ENCODE measurements around the gene TDO2. TPM values are rescaled to one million over a fixed set of nuclear protein-coding genes. Genes with fewer than 3 reads are reported as not detected.

TDO2 gene
- total and polyA plus RNA-seq, 2 of the 13 experiments (the other 11 are each of a cell fraction or from before 2014, with no cell fraction given) = not detected

GRCh38 chr4:155954939-155955338 lies 51.4 kb downstream of the TDO2 start (continued):
- TF ChIP-seq, protein P1, sequence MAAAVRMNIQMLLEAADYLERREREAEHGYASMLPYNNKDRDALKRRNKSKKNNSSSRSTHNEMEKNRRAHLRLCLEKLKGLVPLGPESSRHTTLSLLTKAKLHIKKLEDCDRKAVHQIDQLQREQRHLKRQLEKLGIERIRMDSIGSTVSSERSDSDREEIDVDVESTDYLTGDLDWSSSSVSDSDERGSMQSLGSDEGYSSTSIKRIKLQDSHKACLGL (CRISPR knock-in tag; IDR thresholded peaks at IDR 0.05) = no peak
- TF ChIP-seq ZNF550 (CRISPR knock-in tag; IDR thresholded peaks at IDR 0.05; ENCODE audit: borderline replicate concordance) (no peak), CHD2 (IDR thresholded peaks at IDR 0.05; ENCODE audit: low read depth, low read length) (no peak), ELF1 (CRISPR knock-in tag; IDR thresholded peaks at IDR 0.05) (no peak), TBX2 (CRISPR knock-in tag; IDR thresholded peaks at IDR 0.05; ENCODE audit: borderline replicate concordance) (no peak)

GRCh38 chr4:155956461-155956860 lies 53.0 kb downstream of the TDO2 start:
- H3K79me2 ChIP-seq (ENCODE audit: insufficient read depth, low read length) = no peaks in the 10 kb centered on the region
- POLR2A ChIA-PET = no interaction called here
- DNase-seq (ENCODE audit: low spot score) (no peak), FAIRE-seq (no peak), ATAC-seq (no peak)
- no peak overlapping the region for H3K9ac ChIP-seq (ENCODE audit: insufficient read depth, low read depth, low read length)
- H3K27ac ChIP-seq (ENCODE audit: extremely low read length, insufficient read depth, low read length) = no peak overlapping the region
- TF ChIP-seq KDM3A (CRISPR knock-in tag; IDR thresholded peaks at IDR 0.05; ENCODE audit: low read depth) (no peak), FOSL1 (CRISPR knock-in tag; IDR thresholded peaks at IDR 0.05; ENCODE audit: borderline replicate concordance) (no peak), ZBTB38 (CRISPR knock-in tag; IDR thresholded peaks at IDR 0.05) (no peak)
- CTCF ChIA-PET (ENCODE audit: low intra/inter-chr PET ratio, low total read pairs) = no interaction called here
- H3K4me1 ChIP-seq (ENCODE audit: insufficient read depth, low read length) = peaks cover 25% of the 10 kb centered on the region
- H3K9me3 ChIP-seq (ENCODE audit: low read length) = no peaks in the 10 kb centered on the region
- no peak overlapping the region for H3K4me2 ChIP-seq (ENCODE audit: low read depth, low read length)
- H2AFZ ChIP-seq (ENCODE audit: low read length) = no peak overlapping the region
- in situ Hi-C loops (cut with HindIII; ENCODE audit: extremely low pct_ligation_motif_present, low pct_unique_long_range_greater_than_20kb) (no loop called here), intact Hi-C loops (cut with micrococcal nuclease; ENCODE audit: unreplicated experiment) (no loop called here)
- no TSS peak for BruUV-seq (replicated peaks)
- H3K36me3 ChIP-seq (replicated peaks in 1 of 2; ENCODE audit: control insufficient read depth in 1 of 2, insufficient read depth in 2 of 2, low read length in 2 of 2) = no peaks in the 10 kb centered on the region
- no peak overlapping the region for H3K4me3 ChIP-seq (replicated peaks in 1 of 3; ENCODE audit: insufficient read depth in 1 of 3, low read depth in 2 of 3, low read length in 3 of 3)
- WGBS (ENCODE audit: low lambda C conversion rate) = 2% methylated on average over 2 of the region's 2 CpGs
- H4K20me1 ChIP-seq (ENCODE audit: insufficient read depth, low read length) = no peaks in the 10 kb centered on the region
- H3K27me3 ChIP-seq (ENCODE audit: control insufficient read depth in 1 of 2, insufficient read depth in 2 of 2, low read length in 2 of 2) = no peaks in the 10 kb centered on the region

- in situ Hi-C loops (cut with HindIII; ENCODE audit: extremely low pct_ligation_motif_present, low pct_unique_long_range_greater_than_20kb) = no loop called here
- Histone ChIP-seq H2AFZ (ENCODE audit: low read length) (no peak overlapping the region), H3K4me1 (ENCODE audit: insufficient read depth, low read length) (peaks cover 12% of the 10 kb centered on the region), H3K27me3 (ENCODE audit: control insufficient read depth in 1 of 2, insufficient read depth in 2 of 2, low read length in 2 of 2) (no peaks in the 10 kb centered on the region), H3K36me3 (replicated peaks in 1 of 2; ENCODE audit: control insufficient read depth in 1 of 2, insufficient read depth in 2 of 2, low read length in 2 of 2) (no peaks in the 10 kb centered on the region), H3K9me3 (ENCODE audit: low read length) (no peaks in the 10 kb centered on the region), H4K20me1 (ENCODE audit: insufficient read depth, low read length) (no peaks in the 10 kb centered on the region), H3K4me2 (ENCODE audit: low read depth, low read length) (no peak overlapping the region), H3K27ac (ENCODE audit: extremely low read length, insufficient read depth, low read length) (no peak overlapping the region), H3K9ac (ENCODE audit: insufficient read depth, low read depth, low read length) (no peak overlapping the region), H3K4me3 (replicated peaks in 1 of 3; ENCODE audit: insufficient read depth in 1 of 3, low read depth in 2 of 3, low read length in 3 of 3) (no peak overlapping the region), H3K79me2 (ENCODE audit: insufficient read depth, low read length) (no peaks in the 10 kb centered on the region)
- POLR2A ChIA-PET = no interaction called here
- no peak for ATAC-seq
- intact Hi-C loops (cut with micrococcal nuclease; ENCODE audit: unreplicated experiment) = no loop called here
- CTCF ChIA-PET (ENCODE audit: low intra/inter-chr PET ratio, low total read pairs) = no interaction called here
- DNase-seq (ENCODE audit: low spot score) = no peak
- FAIRE-seq = no peak
- WGBS (ENCODE audit: low lambda C conversion rate) = 7% methylated on average over 2 of the region's 4 CpGs
- BruUV-seq (replicated peaks) = no TSS peak
- TF ChIP-seq TBX3 (IDR thresholded peaks at IDR 0.05; ENCODE audit: borderline replicate concordance) = no peak
These were observed 55.9 kb downstream of the TDO2 start for GRCh38 chr4:155959417-155959816.

Data from HepG2 (cell line).